H1 (cell line): Measurements from ENCODE around the gene CCDC182. TPM values are rescaled to one million over a fixed set of nuclear protein-coding genes. Genes with fewer than 3 reads are reported as not detected.

Experiments used
- CTCF ChIA-PET: fragments of 300-600 bp; sonication (Branson Sonifier 250); formaldehyde crosslinking; loops from one replicate; lab custom pipeline; 2021; ENCODE audit not compliant: partially characterized antibody; lab: Charles Lee
- POLR2A ChIA-PET: fragments of 300-600 bp; sonication (Branson Sonifier 250); formaldehyde crosslinking; loops from one replicate; lab custom pipeline; 2021; ENCODE audit warnings: inconsistent platforms; ENCODE audit not compliant: partially characterized antibody; lab: Charles Lee
- DNase-seq, 2 experiments: peaks; one replicate each; pipeline versions ENCODE4 v3.0.0 to v3.0.0-alpha.2; 2010 to 2022; ENCODE audit warnings: low spot score in 2 of 2, low read depth in 1 of 2, mixed read lengths in 1 of 2
- FAIRE-seq: peaks from 2 replicates; lab custom pipeline; 2011; peaks lifted over from hg19 to GRCh38; lab: Jason Lieb, UNC
- H2AFZ ChIP-seq: 2 replicates; pipeline ENCODE4 v1.8.1; 2012; ENCODE audit warnings: low read length, inconsistent platforms
- H2AK5ac ChIP-seq: 2 replicates; pipeline ENCODE4 v1.6.1; 2013; ENCODE audit warnings: low read depth, low read length
- H2BK120ac ChIP-seq: replicated peaks from 2 replicates; pipeline ENCODE3; 2013; ENCODE audit warnings: low read depth, low read length, inconsistent platforms
- H2BK12ac ChIP-seq: 2 replicates; pipeline ENCODE4 v1.6.1; 2013; ENCODE audit warnings: low read depth, low read length
- H2BK15ac ChIP-seq: 2 replicates; pipeline ENCODE4 v1.6.1; 2013; ENCODE audit warnings: low read length
- H2BK20ac ChIP-seq: 2 replicates; pipeline ENCODE4 v1.6.1; 2013; ENCODE audit warnings: low read length
- H2BK5ac ChIP-seq: 2 replicates; pipeline ENCODE4 v1.6.1; 2013; ENCODE audit warnings: low read depth, low read length
- H3K14ac ChIP-seq: 2 replicates; pipeline ENCODE4 v1.6.1; 2013; ENCODE audit warnings: inconsistent platforms; ENCODE audit not compliant: insufficient read length
- H3K18ac ChIP-seq: 2 replicates; pipeline ENCODE4 v1.6.1; 2013; ENCODE audit warnings: low read length; ENCODE audit errors: extremely low read depth
- H3K23ac ChIP-seq: 2 replicates; pipeline ENCODE4 v1.6.1; 2013; ENCODE audit warnings: inconsistent platforms; ENCODE audit not compliant: insufficient read length
- H3K23me2 ChIP-seq: 2 replicates; pipeline ENCODE4 v1.6.1; 2013; ENCODE audit warnings: low read depth, low read length
- H3K27ac ChIP-seq: 2 replicates; pipeline ENCODE4 v1.6.1; 2011; ENCODE audit warnings: low read depth, low read length, inconsistent platforms
- H3K27me3 ChIP-seq, 4 experiments: replicated peaks in 1 of 4; 1 replicate in 1 of 4; 2 replicates in 3 of 4; pipeline versions ENCODE4 v1.6.1 to v1.8.1; 2011 to 2013; ENCODE audit warnings: low read length in 3 of 4, mild to moderate bottlenecking in 3 of 4, inconsistent platforms in 2 of 4, mixed read lengths in 2 of 4, moderate library complexity in 1 of 4; ENCODE audit not compliant: control insufficient read depth in 3 of 4, insufficient read depth in 3 of 4; ENCODE audit errors: extremely low read depth in 1 of 4
- H3K36me3 ChIP-seq, 4 experiments: 2 replicates each; pipeline versions ENCODE4 v1.6.1 to v1.8.1; 2011 to 2013; ENCODE audit warnings: mild to moderate bottlenecking in 4 of 4, low read length in 3 of 4, moderate library complexity in 2 of 4, control low read depth in 1 of 4, inconsistent platforms in 1 of 4; ENCODE audit not compliant: insufficient read depth in 4 of 4, control insufficient read depth in 2 of 4
- H3K4ac ChIP-seq: replicated peaks from 2 replicates; pipeline ENCODE3; 2013; ENCODE audit warnings: low read length, low read depth, mixed read lengths, inconsistent platforms; ENCODE audit not compliant: insufficient read length
- H3K4me1 ChIP-seq, 4 experiments: replicated peaks in 1 of 4; 1 replicate in 1 of 4; 2 replicates in 3 of 4; pipeline versions ENCODE4 v1.6.1 to v1.8.1; 2011 to 2013; ENCODE audit warnings: low read length in 3 of 4, inconsistent platforms in 2 of 4, mixed read lengths in 1 of 4; ENCODE audit not compliant: insufficient read depth in 4 of 4, control insufficient read depth in 3 of 4
- H3K4me2 ChIP-seq, 2 experiments: 2 replicates each; pipeline versions ENCODE4 v1.6.1 to v1.8.1; 2011 to 2013; ENCODE audit warnings: low read depth in 2 of 2, low read length in 2 of 2, control low read depth in 1 of 2, inconsistent platforms in 1 of 2, mild to moderate bottlenecking in 1 of 2; ENCODE audit not compliant: insufficient read depth in 1 of 2
- H3K4me3 ChIP-seq, 4 experiments: fragments of 200-600, 300-600 bp in 1 of 4; sonication (generic), shearing (Covaris generic), sonication (Bioruptor Twin) in 1 of 4; 2 replicates each; pipeline versions ENCODE4 v1.5.1 to v1.8.1; 2011 to 2016; ENCODE audit warnings: low read length in 4 of 4, low read depth in 3 of 4, control low read depth in 2 of 4, inconsistent platforms in 2 of 4, mild to moderate bottlenecking in 2 of 4, mixed read lengths in 1 of 4, moderate library complexity in 1 of 4; ENCODE audit not compliant: insufficient read depth in 2 of 4; ENCODE audit errors: extremely low read depth in 1 of 4
- H3K56ac ChIP-seq: replicated peaks from 2 replicates; pipeline ENCODE3; 2013; ENCODE audit warnings: low read depth, mild to moderate bottlenecking, mixed read lengths, low read length, inconsistent platforms; ENCODE audit not compliant: insufficient read length
- H3K79me1 ChIP-seq: 2 replicates; pipeline ENCODE4 v1.6.1; 2013; ENCODE audit warnings: low read depth, low read length, control low read depth
- H3K79me2 ChIP-seq, 2 experiments: 2 replicates each; pipeline versions ENCODE4 v1.6.1 to v1.8.1; 2012 to 2013; ENCODE audit warnings: low read length in 2 of 2, mild to moderate bottlenecking in 2 of 2, inconsistent platforms in 1 of 2; ENCODE audit not compliant: insufficient read depth in 2 of 2, control insufficient read depth in 1 of 2
- H3K9ac ChIP-seq, 4 experiments: replicated peaks in 1 of 4; 1 replicate in 1 of 4; 2 replicates in 3 of 4; pipeline versions ENCODE4 v1.6.1 to v1.8.1; 2011 to 2013; ENCODE audit warnings: low read depth in 3 of 4, low read length in 3 of 4, control low read depth in 2 of 4, mild to moderate bottlenecking in 2 of 4, moderate library complexity in 2 of 4, inconsistent platforms in 1 of 4; ENCODE audit errors: extremely low read depth in 1 of 4
- H3K9me3 ChIP-seq, 2 experiments: 2 replicates each; pipeline versions ENCODE4 v1.6.1 to v1.8.1; 2012 to 2013; ENCODE audit warnings: mild to moderate bottlenecking in 2 of 2, moderate library complexity in 2 of 2, control low read depth in 1 of 2, inconsistent platforms in 1 of 2, low read depth in 1 of 2, low read length in 1 of 2, mixed read lengths in 1 of 2; ENCODE audit not compliant: insufficient read depth in 2 of 2
- H4K20me1 ChIP-seq, 2 experiments: replicated peaks in 1 of 2; 2 replicates each; pipeline versions ENCODE3 to v1.8.1; 2011 to 2013; ENCODE audit warnings: inconsistent platforms in 2 of 2, low read length in 2 of 2, mild to moderate bottlenecking in 1 of 2; ENCODE audit not compliant: insufficient read depth in 2 of 2, control insufficient read depth in 1 of 2
- H4K5ac ChIP-seq: 2 replicates; pipeline ENCODE4 v1.6.1; 2013; ENCODE audit warnings: low read length, low read depth, mixed read lengths, inconsistent platforms; ENCODE audit not compliant: insufficient read length
- H4K8ac ChIP-seq: 2 replicates; pipeline ENCODE4 v1.8.0; 2013; ENCODE audit warnings: mild to moderate bottlenecking, moderate library complexity, low read length, inconsistent platforms; ENCODE audit not compliant: insufficient read depth; ENCODE audit errors: extremely low read depth
- H4K91ac ChIP-seq: replicated peaks from 2 replicates; pipeline ENCODE3; 2013; ENCODE audit warnings: low read length, mixed read lengths, inconsistent platforms; ENCODE audit not compliant: insufficient read length
- CHD1 ChIP-seq: IDR thresholded peaks from 2 replicates; pipeline ENCODE4 v1.6.1; 2012; ENCODE audit warnings: low read depth, low read length, improper control_type of control experiment
- CTBP2 ChIP-seq: IDR thresholded peaks from 2 replicates; pipeline ENCODE4 v1.7.0; 2011; ENCODE audit warnings: borderline replicate concordance, mild to moderate bottlenecking, moderate library complexity, mixed read lengths, low read length; ENCODE audit not compliant: insufficient read depth, insufficient read length
- EGR1 ChIP-seq: IDR thresholded peaks from 2 replicates; pipeline ENCODE4 v1.6.1; 2011; ENCODE audit warnings: low read depth, low read length, borderline replicate concordance
- FOSL1 ChIP-seq: IDR thresholded peaks from 2 replicates; pipeline ENCODE4 v1.6.1; 2011; ENCODE audit warnings: mild to moderate bottlenecking, low read depth, low read length, moderate library complexity; ENCODE audit not compliant: insufficient read depth
- KDM4A ChIP-seq: IDR thresholded peaks from one replicate; pipeline ENCODE4 v1.7.1; 2012; ENCODE audit warnings: low read depth, mild to moderate bottlenecking, moderate library complexity, low read length, inconsistent platforms; ENCODE audit not compliant: severe bottlenecking
- KDM5A ChIP-seq: fragments of 200-600 bp; IDR thresholded peaks from 2 replicates; pipeline ENCODE4 v1.7.1; 2012; ENCODE audit warnings: mild to moderate bottlenecking, low read length, inconsistent platforms, mixed read lengths
- NANOG ChIP-seq: IDR thresholded peaks from 2 replicates; pipeline ENCODE4 v1.6.1; 2011; ENCODE audit warnings: low read length, low read depth, mild to moderate bottlenecking, inconsistent platforms; ENCODE audit not compliant: insufficient read depth, poor library complexity, severe bottlenecking
- RBBP5 ChIP-seq: IDR thresholded peaks from 2 replicates; pipeline ENCODE4 v1.7.1; 2012; ENCODE audit warnings: low read depth, mild to moderate bottlenecking, inconsistent platforms, low read length, moderate library complexity, borderline replicate concordance
- SAP30 ChIP-seq: fragments of 300-600 bp; sonication (generic); IDR thresholded peaks from 2 replicates; pipeline ENCODE4 v1.7.1; 2012; ENCODE audit warnings: low read length, moderate library complexity, mild to moderate bottlenecking, inconsistent platforms; ENCODE audit not compliant: insufficient read depth, insufficient replicate concordance
- SIN3A ChIP-seq, 2 experiments: IDR thresholded peaks in 1 of 2; conservative IDR thresholded peaks in 1 of 2; 2 replicates each; pipeline ENCODE4 v1.6.1; 2011 to 2012; ENCODE audit warnings: low read length in 2 of 2, improper control_type of control experiment in 1 of 2, low read depth in 1 of 2, mild to moderate bottlenecking in 1 of 2
- WGBS, 2 experiments: shearing (Covaris generic) in 1 of 2; methylation state at CpG; one replicate each; pipeline versions ENCODE4 v1.1.6 to v1.1.7; 2013 to 2015; ENCODE audit warnings: low lambda C conversion rate in 2 of 2, mixed read lengths in 2 of 2, inconsistent platforms in 1 of 2, low coverage in 1 of 2, missing lambda C conversion rate in 1 of 2; ENCODE audit not compliant: insufficient replicate concordance in 2 of 2, insufficient coverage in 1 of 2, insufficient read length in 1 of 2; ENCODE audit errors: extremely low coverage in 1 of 2, missing lambda C conversion rate in 1 of 2; 5-methylcytosine and 5-hydroxymethylcytosine counted together
- polyA plus RNA-seq, 7 experiments: library from polyadenylated mRNA; depleted of rRNA in 3 of 7; stranded (reverse) in 5 of 7; unstranded in 2 of 7; fragments of >200 nt in 5 of 7; fragments of 200-250 nt in 2 of 7; gene quantifications; 1 replicate in 5 of 7; 2 replicates in 1 of 7; 4 replicates in 1 of 7; pipeline versions ENCODE4 v1.2.1 to v1.2.3, GENCODE V29; 2011 to 2013; ENCODE audit warnings: missing spikeins in 2 of 7, mixed read lengths in 2 of 7
- total RNA-seq: library from RNA; stranded (reverse); fragmentation: NEBNext Ultra II Directional; extraction: Animal tissue kit (Norgen Biotek cat#: 25700); gene quantifications from 2 replicates; pipeline ENCODE4 v1.2.1, GENCODE V29; 2021

Gene CCDC182
- total and polyA plus RNA-seq, 2 of the 8 experiments (the other 6 are each of a cell fraction or from before 2014, with no cell fraction given), result not detected

DNA sequence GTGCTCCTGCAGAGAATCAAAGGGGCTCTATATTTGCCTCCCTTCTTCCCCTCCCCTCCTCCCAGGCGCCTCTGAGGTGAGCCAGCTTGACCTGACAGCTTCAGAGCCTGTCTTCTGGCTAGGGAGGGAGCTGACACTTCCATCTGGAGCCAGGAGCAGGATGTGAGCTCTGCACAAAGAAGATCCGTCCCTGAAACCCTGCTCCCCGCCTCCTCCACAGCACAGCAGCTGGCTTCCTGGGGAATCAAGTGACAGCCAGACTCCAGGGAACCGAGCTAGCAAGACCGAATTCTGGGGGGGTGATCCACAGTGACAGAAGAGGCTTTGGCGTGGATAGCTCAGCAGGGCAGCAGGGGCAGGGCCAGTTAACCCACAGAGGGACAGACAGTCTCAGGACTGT, 37.2 kb downstream of the CCDC182 start:
- Histone ChIP-seq H2BK20ac (no peak overlapping the region), H3K14ac (no peak overlapping the region), H3K23ac (no peak overlapping the region), H3K27me3 (no peaks in the 10 kb centered on the region; a peak in 2 of 7 replicates), H3K56ac (no peak overlapping the region), H2BK12ac (no peak overlapping the region), H2BK120ac (no peak overlapping the region), H3K79me1 (no peaks in the 10 kb centered on the region), H3K9me3 (no peaks in the 10 kb centered on the region), H2AFZ (peak overlapping the region; percentile 70), H4K20me1 (no peaks in the 10 kb centered on the region), H4K5ac (no peak overlapping the region), H4K8ac (no peak overlapping the region; the same call in 1 of the 2 replicates), H3K36me3 (no peaks in the 10 kb centered on the region), H3K18ac (no peak overlapping the region), H3K4ac (no peak overlapping the region), H3K23me2 (no peaks in the 10 kb centered on the region), H4K91ac (no peak overlapping the region), H3K4me1 (peaks cover 0 to 11% (median 6%) of the 10 kb centered on the region in 4 experiments; a peak in 6 of 7 replicates), H3K4me2 (peak overlapping the region; percentile 59 to 82), H3K79me2 (no peaks in the 10 kb centered on the region), H2AK5ac (no peak overlapping the region), H3K4me3 (peak overlapping the region in 2 of 4 experiments; percentile 9 to 36; a peak in 2 of 8 replicates), H2BK15ac (peak overlapping the region; percentile 61; the same call in 1 of the 2 replicates), H3K9ac (no peak overlapping the region), H3K27ac (no peak overlapping the region), H2BK5ac (peak overlapping the region; percentile 31; the same call in 1 of the 2 replicates)
- 28% methylated on average over 5 of the region's 6 CpGs; no CpG with 5 or more reads in 1 of the 2 experiments for WGBS, 2 experiments
- CTCF ChIA-PET, result interaction anchor here (0.5 to 2.2 kb wide), 15 partner anchors 8 to 465 kb away, joined by 3 to 10 read pairs (median 4); no protein-coding TSS in a partner anchor
- peak in 1 of 2 experiments; percentile 60 for DNase-seq
- FAIRE-seq, result no peak
- POLR2A ChIA-PET, result no interaction called here
- TF ChIP-seq KDM5A (no peak), KDM4A (no peak), FOSL1 (no peak), SAP30 (no peak), CTBP2 (peak; percentile 90), EGR1 (peak; percentile 36; the same call in 1 of the 2 replicates), SIN3A (conservative IDR thresholded peaks at IDR 0.05 in 1 of 2, IDR thresholded peaks at IDR 0.05 in 1 of 2; ENCODE audit: low read depth in 1 of 2, low read length in 2 of 2) (peak; percentile 67 to 76; a peak in 2 of 4 replicates), CHD1 (no peak), RBBP5 (no peak), NANOG (no peak)
